ENCODE data around the gene TYRO3. TPM values are rescaled to one million over a fixed set of nuclear protein-coding genes. Genes with fewer than 3 reads are reported as not detected.

Gene TYRO3
- total RNA-seq, 1 experiment from 2014 or later, result 30.3 TPM

DNA sequence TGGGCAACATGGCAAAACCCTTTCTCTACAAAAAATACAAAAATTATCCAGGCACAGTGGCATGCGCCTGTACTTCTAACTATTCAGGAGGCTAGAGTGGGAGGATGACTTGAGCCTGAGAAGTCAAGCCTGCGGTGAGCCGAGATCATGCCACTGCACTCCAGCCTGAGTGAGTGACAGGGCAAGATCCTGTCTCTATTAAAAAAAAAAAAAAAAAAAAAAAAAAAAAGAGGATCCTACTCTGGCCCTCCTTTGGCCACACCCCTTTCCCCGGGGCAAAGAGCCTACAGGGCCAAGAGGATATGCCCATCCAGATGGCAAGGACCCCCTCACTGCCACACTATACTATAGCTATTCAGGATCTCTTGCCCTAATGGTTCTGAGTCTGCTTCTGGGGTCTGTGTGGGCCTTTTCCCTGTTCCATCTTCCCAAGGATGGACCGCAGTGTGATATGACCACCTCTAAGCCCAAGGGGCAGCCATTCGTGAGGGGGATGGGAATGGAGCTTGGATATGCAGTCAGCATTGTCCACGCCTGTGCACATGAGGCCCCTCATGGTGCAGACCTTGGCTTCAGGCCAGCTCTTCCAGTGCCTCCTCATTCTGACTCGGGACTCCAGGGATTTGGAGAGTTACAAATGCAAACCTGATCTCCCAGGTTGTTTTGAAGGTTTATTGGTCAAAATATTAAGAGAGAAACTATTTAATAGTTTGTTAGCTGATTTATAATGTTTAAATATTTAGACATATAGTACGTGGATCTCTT lies 7.3 kb downstream of the TYRO3 start:
- H3K9me2 ChIP-seq (ENCODE audit: insufficient read depth), result no peaks in the 10 kb centered on the region
- no peaks in the 10 kb centered on the region for H3K4me1 ChIP-seq (replicated peaks; ENCODE audit: insufficient read depth)
- no peak overlapping the region for H3K4me3 ChIP-seq
- no peak overlapping the region for H2AFZ ChIP-seq
- BruUV-seq (replicated peaks), result no TSS peak
- no peak overlapping the region for H3K27ac ChIP-seq
- DNase-seq, result no peak
- ChIA-PET CTCF (interaction anchor here (0.7 to 1.0 kb wide), 2 partner anchors 18 to 25 kb away, joined by 3 to 7 read pairs; no protein-coding TSS in a partner anchor), POLR2A (ENCODE audit: unreplicated experiment) (no interaction called here)
- H3K9me3 ChIP-seq (ENCODE audit: insufficient read depth, low read depth), result no peaks in the 10 kb centered on the region
- TF ChIP-seq EZH2 (IDR thresholded peaks at IDR 0.05; ENCODE audit: low read depth) (no peak), CTCF (conservative IDR thresholded peaks at IDR 0.05) (no peak)
- no peaks in the 10 kb centered on the region for H3K27me3 ChIP-seq (ENCODE audit: insufficient read depth, low read depth)
- H3F3A ChIP-seq (ENCODE audit: insufficient read depth, low read depth), result no peaks in the 10 kb centered on the region
- H3K79me2 ChIP-seq (ENCODE audit: low read depth), result no peaks in the 10 kb centered on the region
- H4K20me1 ChIP-seq (ENCODE audit: insufficient read depth), result no peaks in the 10 kb centered on the region
- intact Hi-C loops (cut with micrococcal nuclease; ENCODE audit: unreplicated experiment), result no loop called here
- no peak overlapping the region for H3K4me2 ChIP-seq
- H3K36me3 ChIP-seq (ENCODE audit: low read depth), result no peaks in the 10 kb centered on the region

DNA sequence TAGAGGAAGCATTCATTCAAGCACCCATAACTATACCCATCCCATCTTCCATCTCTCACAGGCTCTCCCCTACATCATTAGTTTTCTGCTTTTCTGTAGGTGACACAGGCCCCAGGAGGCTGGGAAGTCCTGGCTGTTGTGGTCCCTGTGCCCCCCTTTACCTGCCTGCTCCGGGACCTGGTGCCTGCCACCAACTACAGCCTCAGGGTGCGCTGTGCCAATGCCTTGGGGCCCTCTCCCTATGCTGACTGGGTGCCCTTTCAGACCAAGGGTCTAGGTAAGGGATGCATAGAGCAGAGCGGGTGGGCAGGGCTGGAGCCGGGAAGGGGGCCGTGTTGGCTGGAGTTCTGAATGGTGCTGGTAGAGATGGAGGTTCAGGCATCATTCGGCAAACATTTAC lies 8.2 kb downstream of the TYRO3 start:
- ChIA-PET POLR2A (ENCODE audit: unreplicated experiment) (no interaction called here), CTCF (interaction anchor here (0.7 kb wide), 1 partner anchor 26 kb away, joined by 3 read pairs; no protein-coding TSS in a partner anchor)
- no peaks in the 10 kb centered on the region for H3K4me1 ChIP-seq (replicated peaks; ENCODE audit: insufficient read depth)
- H3K9me3 ChIP-seq (ENCODE audit: insufficient read depth, low read depth), result no peaks in the 10 kb centered on the region
- H3K79me2 ChIP-seq (ENCODE audit: low read depth), result no peaks in the 10 kb centered on the region
- no peaks in the 10 kb centered on the region for H3F3A ChIP-seq (ENCODE audit: insufficient read depth, low read depth)
- no peaks in the 10 kb centered on the region for H3K27me3 ChIP-seq (ENCODE audit: insufficient read depth, low read depth)
- no peaks in the 10 kb centered on the region for H3K36me3 ChIP-seq (ENCODE audit: low read depth)
- no peak for DNase-seq
- no peaks in the 10 kb centered on the region for H3K9me2 ChIP-seq (ENCODE audit: insufficient read depth)
- H3K4me3 ChIP-seq, result no peak overlapping the region
- intact Hi-C loops (cut with micrococcal nuclease; ENCODE audit: unreplicated experiment), result no loop called here
- no peak for TF ChIP-seq CTCF (conservative IDR thresholded peaks at IDR 0.05)
- TF ChIP-seq EZH2 (IDR thresholded peaks at IDR 0.05; ENCODE audit: low read depth), result no peak
- H4K20me1 ChIP-seq (ENCODE audit: insufficient read depth), result no peaks in the 10 kb centered on the region
- no peak overlapping the region for H3K4me2 ChIP-seq
- no peak overlapping the region for H3K27ac ChIP-seq
- no TSS peak for BruUV-seq (replicated peaks)
- no peak overlapping the region for H2AFZ ChIP-seq

DNA sequence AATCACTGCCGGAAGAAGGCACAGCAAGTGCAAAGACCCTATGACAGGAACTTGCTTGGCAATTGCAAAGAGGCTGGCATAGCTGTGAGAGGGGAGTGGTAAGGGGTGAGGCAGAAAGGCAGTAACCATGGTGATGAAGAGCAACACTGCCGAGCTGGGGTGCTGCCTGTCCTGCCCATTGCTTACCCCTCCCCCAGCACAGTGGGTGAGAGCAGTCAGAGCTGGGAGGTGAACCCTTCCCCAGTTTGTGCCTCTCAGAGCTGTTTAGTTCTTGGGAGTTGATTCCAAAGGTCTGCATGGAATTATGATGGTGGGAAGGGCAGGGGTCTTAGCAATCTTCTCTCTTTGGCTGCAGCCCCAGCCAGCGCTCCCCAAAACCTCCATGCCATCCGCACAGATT lies 8.8 kb downstream of the TYRO3 start:
- no peaks in the 10 kb centered on the region for H3K79me2 ChIP-seq (ENCODE audit: low read depth)
- no peak overlapping the region for H3K27ac ChIP-seq
- ChIA-PET POLR2A (ENCODE audit: unreplicated experiment) (interaction anchor here (0.6 kb wide), 1 partner anchor 588 kb away, joined by 3 read pairs; the partner anchor contains the start of gene PLA2G4F), CTCF (interaction anchor here (0.6 kb wide), 1 partner anchor 16 kb away, joined by 8 read pairs; no protein-coding TSS in a partner anchor)
- H3K9me2 ChIP-seq (ENCODE audit: insufficient read depth), result no peaks in the 10 kb centered on the region
- no peaks in the 10 kb centered on the region for H4K20me1 ChIP-seq (ENCODE audit: insufficient read depth)
- DNase-seq, result no peak
- no peak overlapping the region for H2AFZ ChIP-seq
- no peaks in the 10 kb centered on the region for H3K27me3 ChIP-seq (ENCODE audit: insufficient read depth, low read depth)
- no TSS peak for BruUV-seq (replicated peaks)
- H3K4me2 ChIP-seq, result no peak overlapping the region
- H3K4me3 ChIP-seq, result no peak overlapping the region
- no peaks in the 10 kb centered on the region for H3K9me3 ChIP-seq (ENCODE audit: insufficient read depth, low read depth)
- intact Hi-C loops (cut with micrococcal nuclease; ENCODE audit: unreplicated experiment), result no loop called here
- TF ChIP-seq EZH2 (IDR thresholded peaks at IDR 0.05; ENCODE audit: low read depth) (no peak), CTCF (conservative IDR thresholded peaks at IDR 0.05) (no peak)
- H3F3A ChIP-seq (ENCODE audit: insufficient read depth, low read depth), result no peaks in the 10 kb centered on the region
- no peaks in the 10 kb centered on the region for H3K4me1 ChIP-seq (replicated peaks; ENCODE audit: insufficient read depth)
- H3K36me3 ChIP-seq (ENCODE audit: low read depth), result no peaks in the 10 kb centered on the region
